ENCODE results near the gene ZDHHC12.

- TF ChIP-seq, protein P1, sequence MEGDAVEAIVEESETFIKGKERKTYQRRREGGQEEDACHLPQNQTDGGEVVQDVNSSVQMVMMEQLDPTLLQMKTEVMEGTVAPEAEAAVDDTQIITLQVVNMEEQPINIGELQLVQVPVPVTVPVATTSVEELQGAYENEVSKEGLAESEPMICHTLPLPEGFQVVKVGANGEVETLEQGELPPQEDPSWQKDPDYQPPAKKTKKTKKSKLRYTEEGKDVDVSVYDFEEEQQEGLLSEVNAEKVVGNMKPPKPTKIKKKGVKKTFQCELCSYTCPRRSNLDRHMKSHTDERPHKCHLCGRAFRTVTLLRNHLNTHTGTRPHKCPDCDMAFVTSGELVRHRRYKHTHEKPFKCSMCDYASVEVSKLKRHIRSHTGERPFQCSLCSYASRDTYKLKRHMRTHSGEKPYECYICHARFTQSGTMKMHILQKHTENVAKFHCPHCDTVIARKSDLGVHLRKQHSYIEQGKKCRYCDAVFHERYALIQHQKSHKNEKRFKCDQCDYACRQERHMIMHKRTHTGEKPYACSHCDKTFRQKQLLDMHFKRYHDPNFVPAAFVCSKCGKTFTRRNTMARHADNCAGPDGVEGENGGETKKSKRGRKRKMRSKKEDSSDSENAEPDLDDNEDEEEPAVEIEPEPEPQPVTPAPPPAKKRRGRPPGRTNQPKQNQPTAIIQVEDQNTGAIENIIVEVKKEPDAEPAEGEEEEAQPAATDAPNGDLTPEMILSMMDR (IDR thresholded peaks at IDR 0.05; ENCODE audit: low read depth, low read length), result no peak
- no peak for TF ChIP-seq EZH2phosphoT487 (IDR thresholded peaks at IDR 0.05; ENCODE audit: low read depth)
These were observed 9.1 kb downstream of the ZDHHC12 start for GRCh38 chr9:128714586-128715435.
